K562 (cell line): ENCODE measurements around the gene ABCA7. TPM values are rescaled to one million over a fixed set of nuclear protein-coding genes. Genes with fewer than 3 reads are reported as not detected.

Experiments
- CEBPG ChIP-seq, 3 experiments: fragments of 200-800 bp in 1 of 3; sonication (Bioruptor generic) in 1 of 3; sonication (generic) in 1 of 3; formaldehyde crosslinking in 1 of 3; IDR thresholded peaks in 2 of 3; conservative IDR thresholded peaks in 1 of 3; 2 replicates each; pipeline versions ENCODE4 v1.6.1 to v1.8.0; 2016 to 2022; ENCODE audit warnings: missing compliant biosample characterization in 2 of 3, missing genetic modification characterization in 2 of 3, mild to moderate bottlenecking in 1 of 3, missing genetic modification reagents in 1 of 3
- FOSL1 ChIP-seq: fragments of 200-800 bp; sonication (Bioruptor generic); conservative IDR thresholded peaks from 2 replicates; pipeline ENCODE4 v1.6.1; 2016; ENCODE audit warnings: missing genetic modification characterization, missing compliant biosample characterization
- FOXA1 ChIP-seq: fragments of 450-650 bp; IDR thresholded peaks from 2 replicates; pipeline ENCODE4 v1.6.1; 2016; ENCODE audit warnings: mild to moderate bottlenecking, borderline replicate concordance
- MNT ChIP-seq, 2 experiments: fragments of 450-650 bp; conservative IDR thresholded peaks; 2 replicates each; pipeline ENCODE4 v1.6.1; 2017; ENCODE audit warnings: mild to moderate bottlenecking in 2 of 2, moderate library complexity in 2 of 2
- NR2F6 ChIP-seq: fragments of 450-650 bp; formaldehyde crosslinking; IDR thresholded peaks from 2 replicates; pipeline ENCODE4 v1.4.0; 2020; ENCODE audit warnings: mild to moderate bottlenecking
- SMAD2 ChIP-seq: fragments of 150-350 bp; IDR thresholded peaks from 2 replicates; pipeline ENCODE4 v1.6.1; 2014; ENCODE audit warnings: low read depth, mild to moderate bottlenecking, low read length
- SMARCE1 ChIP-seq: fragments of 450-650 bp; IDR thresholded peaks from 2 replicates; pipeline ENCODE4 v1.7.1; 2016; ENCODE audit warnings: mild to moderate bottlenecking
- STAG1 ChIP-seq: sonication (generic); formaldehyde crosslinking; IDR thresholded peaks from 2 replicates; pipeline ENCODE4 v1.5.0; 2020; ENCODE audit warnings: missing genetic modification reagents, borderline replicate concordance
- TAL1 ChIP-seq: fragments of 450-650 bp; IDR thresholded peaks from 2 replicates; pipeline ENCODE4 v1.6.1; 2016; ENCODE audit warnings: mild to moderate bottlenecking
- USF1 ChIP-seq: sonication (generic); formaldehyde crosslinking; IDR thresholded peaks from 2 replicates; pipeline ENCODE4 v1.9.0; 2022; ENCODE audit warnings: mild to moderate bottlenecking, missing genetic modification reagents
- ZNF212 ChIP-seq: fragments of 450-650 bp; formaldehyde crosslinking; IDR thresholded peaks from 2 replicates; pipeline ENCODE4 v1.4.0; 2020; ENCODE audit warnings: mild to moderate bottlenecking
- ZNF318 ChIP-seq, 2 experiments: fragments of 450-650 bp; IDR thresholded peaks; 2 replicates each; pipeline ENCODE4 v1.6.1; 2016; ENCODE audit warnings: mild to moderate bottlenecking in 2 of 2, borderline replicate concordance in 1 of 2, low read depth in 1 of 2, moderate library complexity in 1 of 2
- ZNF384 ChIP-seq: IDR thresholded peaks from 2 replicates; pipeline ENCODE4 v1.6.1; 2012; ENCODE audit warnings: low read depth, low read length, improper control_type of control experiment
- polyA plus RNA-seq, 8 experiments: library from polyadenylated mRNA; depleted of rRNA in 4 of 8; stranded (reverse) in 5 of 8; unstranded in 3 of 8; fragments of >200 nt; fragmentation: Nextera tagmentation in 2 of 8; fragmentation: Illumina TruSeq in 1 of 8; extraction: Ambion mirVana in 2 of 8; extraction: Trizol in 1 of 8; gene quantifications; 2 replicates each; pipeline versions ENCODE4 v1.2.1 to v1.2.3, GENCODE V29; 2011 to 2014; ENCODE audit warnings: inconsistent platforms in 1 of 8, missing spikeins in 1 of 8
- total RNA-seq, 7 experiments: library from RNA; depleted of rRNA in 6 of 7; stranded (reverse); fragments of >200 nt in 6 of 7; fragmentation: Illumina TruSeq in 2 of 7; extraction: Trizol in 2 of 7; gene quantifications; 2 replicates each; pipeline versions ENCODE4 v1.2.1 to v1.2.3, GENCODE V29; 2011 to 2021; ENCODE audit warnings: low replicate concordance in 1 of 7

Gene ABCA7
- total and polyA plus RNA-seq, 9 of the 15 experiments (the other 6 are each of a cell fraction or from before 2014, with no cell fraction given), result 2.3 to 96.1 (median 31.2) TPM

GRCh38 chr19:1102407-1103131 is 62.7 kb downstream of the ABCA7 start (continued):
- TF ChIP-seq FOXA1 (no peak), CEBPG (CRISPR knock-in tag; IDR thresholded peaks at IDR 0.05) (peak; percentile 12; the same call in 1 of the 2 replicates), CEBPG (tag; conservative IDR thresholded peaks at IDR 0.05 in 1 of 2, IDR thresholded peaks at IDR 0.05 in 1 of 2) (no peak), MNT (conservative IDR thresholded peaks at IDR 0.05) (no peak), TAL1 (no peak), FOSL1 (tag) (peak; percentile 78), ZNF212 (no peak), ZNF384 (peak; percentile 85), ZNF318 (IDR thresholded peaks at IDR 0.05; ENCODE audit: borderline replicate concordance in 1 of 2, low read depth in 1 of 2) (no peak), NR2F6 (no peak), STAG1 (CRISPR knock-in tag) (no peak), SMARCE1 (no peak), USF1 (CRISPR knock-in tag) (0 out of 2 replicates have a peak, but pooled peaks have one; percentile 6), SMAD2 (no peak)
